Smooth muscle cell (in vitro differentiated cells): Measurements from ENCODE around the gene STXBP5. TPM values are rescaled to one million over a fixed set of nuclear protein-coding genes. Genes with fewer than 3 reads are reported as not detected.
"Not testable (repeated sequence)": the region's sequence is repeated elsewhere in the genome, so short reads cannot be mapped to it uniquely, and the experiment has no call there.

Source experiments
- DNase-seq: peaks from one replicate; lab custom pipeline; 2025; ENCODE audit not compliant: unreplicated experiment; lab: John Stamatoyannopoulos, UW
- H2AFZ ChIP-seq: fragments of 200-600 bp; sonication (generic); 2 replicates; pipeline ENCODE4 v1.6.0; 2016; ENCODE audit warnings: antibody characterized with exemption, low read depth, mild to moderate bottlenecking
- H3F3A ChIP-seq: fragments of 200-600 bp; sonication (generic); 2 replicates; pipeline ENCODE4 v1.6.0; 2017; ENCODE audit warnings: antibody characterized with exemption, low read depth
- H3K27ac ChIP-seq: fragments of 200-600 bp; sonication (generic); 2 replicates; pipeline ENCODE4 v1.5.1; 2016; ENCODE audit warnings: low read depth, mild to moderate bottlenecking
- H3K27me3 ChIP-seq: fragments of 200-600 bp; sonication (generic); 2 replicates; pipeline ENCODE4 v1.6.1; 2016; ENCODE audit warnings: low read depth, mild to moderate bottlenecking
- H3K36me3 ChIP-seq: fragments of 200-600 bp; sonication (generic); 2 replicates; pipeline ENCODE4 v1.5.1; 2016; ENCODE audit warnings: low read depth
- H3K4me1 ChIP-seq: fragments of 200-600 bp; sonication (generic); 2 replicates; pipeline ENCODE4 v1.5.1; 2016; ENCODE audit warnings: low read depth
- H3K4me2 ChIP-seq: fragments of 200-600 bp; sonication (generic); 2 replicates; pipeline ENCODE4 v1.6.0; 2016; ENCODE audit warnings: mild to moderate bottlenecking
- H3K4me3 ChIP-seq: fragments of 200-600 bp; sonication (generic); 2 replicates; pipeline ENCODE4 v1.5.1; 2016; ENCODE audit warnings: mild to moderate bottlenecking
- H3K79me2 ChIP-seq: fragments of 200-600 bp; sonication (generic); 2 replicates; pipeline ENCODE4 v1.6.0; 2016; ENCODE audit warnings: low read depth, mild to moderate bottlenecking
- H3K9ac ChIP-seq: fragments of 200-600 bp; sonication (generic); 2 replicates; pipeline ENCODE4 v1.6.0; 2016; ENCODE audit warnings: low read depth
- H3K9me3 ChIP-seq: fragments of 200-600 bp; sonication (generic); replicated peaks from 2 replicates; pipeline ENCODE4 v1.5.1; 2016; ENCODE audit warnings: low read depth
- H4K20me1 ChIP-seq: fragments of 200-600 bp; sonication (generic); 2 replicates; pipeline ENCODE4 v1.6.0; 2016; ENCODE audit warnings: low read depth
- CTCF ChIP-seq: fragments of 200-600 bp; sonication (generic); IDR thresholded peaks from 2 replicates; pipeline ENCODE4 v1.5.1; 2017; ENCODE audit warnings: borderline replicate concordance, mild to moderate bottlenecking, antibody characterized with exemption; ENCODE audit not compliant: insufficient read depth, poor library complexity, severe bottlenecking
- WGBS: methylation state at CpG from one replicate; pipeline ENCODE4 v1.1.7; 2016; ENCODE audit warnings: low lambda C conversion rate; 5-methylcytosine and 5-hydroxymethylcytosine counted together
- polyA plus RNA-seq: library from polyadenylated mRNA; unstranded; fragments of >200 nt; fragmentation: Nextera tagmentation; extraction: Ambion mirVana; gene quantifications from 2 replicates; pipeline ENCODE4 v1.2.1, GENCODE V29; 2016
- total RNA-seq: library from RNA; depleted of rRNA; stranded (reverse); fragments of >200 nt; gene quantifications from 2 replicates; pipeline ENCODE4 v1.2.3, GENCODE V29; 2014

The STXBP5 gene
- total and polyA plus RNA-seq, 2 experiments from 2014 or later = 8.8 to 25.2 TPM

- H3K4me2 ChIP-seq = no peak overlapping the region
- TF ChIP-seq CTCF = no peak
- H3K79me2 ChIP-seq = no peaks in the 10 kb centered on the region
- no peaks in the 10 kb centered on the region for H3F3A ChIP-seq
- no peak overlapping the region for H3K4me3 ChIP-seq
- H3K9ac ChIP-seq = no peak overlapping the region
- no peaks in the 10 kb centered on the region for H4K20me1 ChIP-seq
- no peak overlapping the region for H2AFZ ChIP-seq
- no peaks in the 10 kb centered on the region for H3K9me3 ChIP-seq
- H3K36me3 ChIP-seq = no peaks in the 10 kb centered on the region
- DNase-seq = no peak
- no peak overlapping the region for H3K27ac ChIP-seq
- no peaks in the 10 kb centered on the region for H3K27me3 ChIP-seq
- WGBS = 94% methylated on average over 1 of the region's 1 CpG
- H3K4me1 ChIP-seq = no peaks in the 10 kb centered on the region
Observed at GRCh38 chr6:147378819-147379218, 174.6 kb downstream of the STXBP5 start.

- not testable (repeated sequence) for DNase-seq, H3F3A ChIP-seq, H3K27ac ChIP-seq, H3K4me3 ChIP-seq, H3K27me3 ChIP-seq, H3K4me2 ChIP-seq, H3K79me2 ChIP-seq, H3K36me3 ChIP-seq, H2AFZ ChIP-seq, H3K9me3 ChIP-seq, H3K4me1 ChIP-seq, H3K9ac ChIP-seq, H4K20me1 ChIP-seq
- 91% methylated on average over 3 of the region's 3 CpGs for WGBS
Observed at GRCh38 chr6:147380841-147381240, 176.6 kb downstream of the STXBP5 start.

GRCh38 chr6:147381712-147382111 lies 177.5 kb downstream of the STXBP5 start:
- Histone ChIP-seq H3K4me3 (no peak overlapping the region), H3K79me2 (no peaks in the 10 kb centered on the region), H3K4me2 (no peak overlapping the region), H3K9ac (no peak overlapping the region), H2AFZ (no peak overlapping the region), H3K36me3 (no peaks in the 10 kb centered on the region), H3K4me1 (no peaks in the 10 kb centered on the region), H4K20me1 (no peaks in the 10 kb centered on the region), H3K27me3 (no peaks in the 10 kb centered on the region), H3K27ac (no peak overlapping the region), H3K9me3 (no peaks in the 10 kb centered on the region), H3F3A (no peaks in the 10 kb centered on the region)
- DNase-seq = no peak
- WGBS = 88% methylated on average over 3 of the region's 3 CpGs
- TF ChIP-seq CTCF = no peak

- WGBS = 94% methylated on average over 6 of the region's 6 CpGs
- no peaks in the 10 kb centered on the region for H4K20me1 ChIP-seq
- no peaks in the 10 kb centered on the region for H3K4me1 ChIP-seq
- no peaks in the 10 kb centered on the region for H3K36me3 ChIP-seq
- no peak overlapping the region for H3K4me2 ChIP-seq
- no peak overlapping the region for H2AFZ ChIP-seq
- no peaks in the 10 kb centered on the region for H3K27me3 ChIP-seq
- no peaks in the 10 kb centered on the region for H3F3A ChIP-seq
- H3K79me2 ChIP-seq = no peaks in the 10 kb centered on the region
- TF ChIP-seq CTCF = peak; percentile 62
- H3K9ac ChIP-seq = no peak overlapping the region
- no peak overlapping the region for H3K27ac ChIP-seq
- H3K4me3 ChIP-seq = no peak overlapping the region
- H3K9me3 ChIP-seq = no peaks in the 10 kb centered on the region
- DNase-seq = no peak
Observed at GRCh38 chr6:147382945-147383554, 178.8 kb downstream of the STXBP5 start.
